COLO829 (cell line): ENCODE data around the gene ASB1.

Experiments used
- DNase-seq: peaks from one replicate; pipeline ENCODE4 v3.0.0; 2012; ENCODE audit warnings: low spot score

Gene ASB1

GRCh38 chr2:238467062-238467461, 40.3 kb downstream of the ASB1 start:
- no peak for DNase-seq

DNA sequence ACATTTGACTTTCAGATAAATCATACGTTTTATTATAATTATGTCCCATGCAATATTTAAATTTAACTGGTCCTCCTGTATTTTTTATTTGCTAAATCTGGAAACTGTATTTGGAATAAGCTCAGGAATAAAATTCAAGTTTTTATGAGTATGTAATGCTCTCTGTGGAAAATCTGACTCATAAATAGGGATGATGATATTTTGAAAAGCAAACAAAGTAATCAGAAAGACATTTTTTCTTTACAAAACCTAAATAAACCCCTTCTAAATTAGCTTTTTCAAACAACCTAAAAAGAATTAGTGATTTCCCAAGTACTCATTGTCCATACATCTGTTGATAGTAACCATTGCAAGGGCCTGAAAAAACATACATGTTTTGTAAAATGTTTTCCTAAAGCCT, 41.1 kb downstream of the ASB1 start:
- DNase-seq: no peak

GRCh38 chr2:238469155-238469554, 42.4 kb downstream of the ASB1 start:
- DNase-seq: no peak

GRCh38 chr2:238473014-238473413, 46.3 kb downstream of the ASB1 start:
- DNase-seq: no peak

- DNase-seq: no peak
Measured at GRCh38 chr2:238473523-238473922, 46.8 kb downstream of the ASB1 start.

- no peak for DNase-seq
Measured at GRCh38 chr2:238475034-238475433, 48.3 kb downstream of the ASB1 start.

GRCh38 chr2:238475566-238475965, 48.8 kb downstream of the ASB1 start:
- DNase-seq: no peak

DNA sequence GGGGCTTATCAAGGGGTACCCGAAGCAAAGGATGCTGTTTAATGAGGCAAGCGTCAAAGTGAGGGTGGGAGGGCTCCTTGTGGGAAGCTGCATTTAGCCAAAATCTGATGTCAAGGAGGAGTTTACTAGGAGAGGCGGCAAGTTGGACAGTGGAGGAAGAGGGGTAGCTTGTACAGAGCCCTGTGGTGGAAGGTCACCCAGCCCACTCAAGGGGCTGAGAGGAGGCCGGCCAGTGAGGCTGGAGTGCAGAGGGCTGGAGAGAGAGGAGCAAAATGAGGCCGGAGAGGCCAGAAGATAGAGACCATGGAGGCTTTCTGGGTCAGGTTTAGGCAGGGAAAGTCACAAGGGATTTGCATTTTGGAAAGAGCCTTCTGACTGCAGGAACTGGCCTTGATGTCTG, 49.5 kb downstream of the ASB1 start:
- DNase-seq: no peak

DNA sequence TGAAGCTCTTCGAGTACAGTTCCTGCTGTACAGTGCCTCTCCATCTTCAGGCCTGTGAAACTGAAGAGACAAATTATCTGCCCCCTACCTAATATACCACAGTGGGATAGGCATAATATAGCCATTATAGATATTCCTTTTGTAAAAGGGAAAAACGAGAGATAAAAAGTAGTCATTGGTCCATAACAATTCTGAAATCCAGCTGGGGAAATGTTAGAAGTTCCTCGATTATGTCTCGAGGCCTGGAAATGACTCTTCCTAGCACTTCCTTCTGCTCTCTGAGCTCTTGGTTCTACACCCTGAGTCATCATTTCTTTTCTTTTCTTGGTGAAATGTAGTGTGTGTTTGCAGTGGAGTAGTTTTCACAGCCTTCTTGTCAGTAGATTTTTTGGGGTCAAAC, 51.5 kb downstream of the ASB1 start:
- DNase-seq: no peak

DNA sequence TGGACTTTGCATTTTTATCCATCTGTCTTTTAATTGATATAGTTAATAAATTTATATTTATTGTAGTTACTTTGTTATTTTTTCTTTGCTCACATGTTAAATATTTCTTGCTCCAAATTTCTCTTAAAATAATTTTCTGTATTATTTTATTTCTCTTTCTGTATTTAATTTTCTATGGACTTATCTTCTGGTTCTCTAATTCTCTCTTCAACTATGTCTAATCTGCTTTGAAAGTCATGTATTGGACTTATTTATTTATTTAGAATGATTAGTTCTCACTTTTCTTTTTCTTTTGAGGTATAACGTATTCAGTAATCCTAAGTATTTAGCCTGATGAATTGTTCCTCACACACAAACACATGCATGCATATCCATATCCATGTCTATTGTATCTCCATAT, 53.1 kb downstream of the ASB1 start:
- no peak for DNase-seq

- DNase-seq: no peak
Measured at GRCh38 chr2:238483021-238483420, 56.3 kb downstream of the ASB1 start.

GRCh38 chr2:238483656-238484055, 56.9 kb downstream of the ASB1 start:
- DNase-seq: no peak

- DNase-seq: no peak
Measured at GRCh38 chr2:238484522-238485452, 58.1 kb downstream of the ASB1 start.

- no peak for DNase-seq
Measured at GRCh38 chr2:238486123-238486848, 59.6 kb downstream of the ASB1 start.

- DNase-seq: no peak
Measured at GRCh38 chr2:238487134-238487533, 60.4 kb downstream of the ASB1 start.

- DNase-seq: no peak
Measured at GRCh38 chr2:238487652-238488346, 61.1 kb downstream of the ASB1 start.

GRCh38 chr2:238488347-238488826, 61.7 kb downstream of the ASB1 start:
- no peak for DNase-seq

- DNase-seq: no peak
Measured at GRCh38 chr2:238489431-238489830, 62.7 kb downstream of the ASB1 start.

DNA sequence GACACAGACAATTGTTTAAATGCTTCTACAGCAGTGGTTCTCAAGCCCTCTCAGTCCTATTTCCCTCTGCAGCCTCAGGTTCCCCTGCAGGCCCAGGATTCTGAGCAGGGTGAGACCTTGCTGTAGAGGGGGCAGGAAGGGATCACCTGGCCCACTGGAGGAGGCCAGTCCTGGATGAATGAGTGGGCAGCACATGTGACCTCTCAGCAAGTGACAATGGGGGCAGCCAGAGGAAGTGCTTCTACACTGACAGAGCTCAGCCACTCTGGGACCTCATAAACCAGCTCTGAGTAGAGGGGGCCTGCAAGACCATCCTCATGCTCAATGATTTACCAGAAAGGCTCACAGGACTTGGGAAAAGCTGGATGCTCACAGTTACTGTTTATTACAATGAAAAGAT, 63.2 kb downstream of the ASB1 start:
- no peak for DNase-seq

DNA sequence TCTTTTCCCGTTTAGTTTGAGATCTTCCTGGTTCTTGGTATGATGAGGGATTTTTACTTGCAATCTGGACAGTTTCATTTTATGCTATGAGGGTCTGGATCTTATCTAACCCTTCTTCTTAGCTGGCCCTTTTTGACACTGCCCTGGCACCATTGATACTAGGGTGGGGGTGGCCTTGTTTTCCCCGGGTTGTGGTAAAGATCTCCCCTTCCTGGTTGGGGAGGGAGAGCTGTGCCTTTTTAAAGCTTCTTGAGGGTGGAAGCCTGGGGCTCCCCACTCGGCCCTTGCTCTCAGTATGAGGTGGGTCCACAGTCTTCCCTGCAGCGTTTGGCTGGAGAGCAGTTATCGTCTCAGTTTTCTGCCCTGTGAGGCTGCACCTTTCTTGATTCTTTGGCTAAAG, 66.1 kb downstream of the ASB1 start:
- no peak for DNase-seq

- DNase-seq: no peak
Measured at GRCh38 chr2:238493411-238493810, 66.7 kb downstream of the ASB1 start.

- DNase-seq: no peak
Measured at GRCh38 chr2:238493880-238494572, 67.3 kb downstream of the ASB1 start.
